ENCODE measurements around the gene HRAS. TPM values are rescaled to one million over a fixed set of nuclear protein-coding genes. Genes with fewer than 3 reads are reported as not detected.

HRAS gene
- total RNA-seq, 1 donor from 2014 or later: 43.9 TPM

DNA sequence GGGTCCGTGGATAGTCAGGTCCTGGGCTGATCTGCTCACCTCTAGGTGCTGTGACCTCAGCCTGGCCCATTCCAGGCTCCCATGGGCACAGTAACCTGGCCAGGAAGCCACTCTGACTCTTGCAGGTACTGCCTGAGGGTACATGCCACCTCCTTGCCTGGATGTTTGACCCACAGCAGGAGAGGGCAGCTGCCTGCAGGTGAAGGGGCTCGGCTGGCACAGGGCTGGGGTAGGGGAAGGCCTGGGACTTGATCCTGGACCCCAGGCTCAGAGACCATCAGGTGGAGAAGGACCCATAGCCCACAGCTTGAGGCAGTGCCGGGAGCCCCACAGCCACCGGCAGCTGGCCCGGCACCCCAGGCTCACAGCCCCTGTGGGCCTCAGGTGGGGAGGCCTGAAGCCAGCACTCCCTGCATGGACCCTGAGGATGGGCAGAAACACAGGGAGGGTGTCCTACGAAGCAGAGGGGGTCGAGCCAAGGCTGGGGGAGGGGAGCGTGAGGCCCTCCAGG, 4.7 kb upstream of the HRAS start:
- peaks cover 23% of the 10 kb centered on the region for H3K4me1 Mint-ChIP-seq
- POLR2A ChIA-PET: no interaction called here
- peaks cover 5% of the 10 kb centered on the region for H3K36me3 Mint-ChIP-seq (ENCODE audit: low read depth)
- CTCF ChIA-PET: no interaction called here
- H3K27me3 Mint-ChIP-seq: no peaks in the 10 kb centered on the region
- ATAC-seq (ENCODE audit: low read depth): no peak
- no peak overlapping the region for H3K27ac Mint-ChIP-seq
- no peak overlapping the region for H3K4me3 Mint-ChIP-seq
- TF ChIP-seq, protein P1, sequence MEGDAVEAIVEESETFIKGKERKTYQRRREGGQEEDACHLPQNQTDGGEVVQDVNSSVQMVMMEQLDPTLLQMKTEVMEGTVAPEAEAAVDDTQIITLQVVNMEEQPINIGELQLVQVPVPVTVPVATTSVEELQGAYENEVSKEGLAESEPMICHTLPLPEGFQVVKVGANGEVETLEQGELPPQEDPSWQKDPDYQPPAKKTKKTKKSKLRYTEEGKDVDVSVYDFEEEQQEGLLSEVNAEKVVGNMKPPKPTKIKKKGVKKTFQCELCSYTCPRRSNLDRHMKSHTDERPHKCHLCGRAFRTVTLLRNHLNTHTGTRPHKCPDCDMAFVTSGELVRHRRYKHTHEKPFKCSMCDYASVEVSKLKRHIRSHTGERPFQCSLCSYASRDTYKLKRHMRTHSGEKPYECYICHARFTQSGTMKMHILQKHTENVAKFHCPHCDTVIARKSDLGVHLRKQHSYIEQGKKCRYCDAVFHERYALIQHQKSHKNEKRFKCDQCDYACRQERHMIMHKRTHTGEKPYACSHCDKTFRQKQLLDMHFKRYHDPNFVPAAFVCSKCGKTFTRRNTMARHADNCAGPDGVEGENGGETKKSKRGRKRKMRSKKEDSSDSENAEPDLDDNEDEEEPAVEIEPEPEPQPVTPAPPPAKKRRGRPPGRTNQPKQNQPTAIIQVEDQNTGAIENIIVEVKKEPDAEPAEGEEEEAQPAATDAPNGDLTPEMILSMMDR (IDR thresholded peaks at IDR 0.05): no peak
- H3K9me3 Mint-ChIP-seq: no peaks in the 10 kb centered on the region
- intact Hi-C loops (cut with micrococcal nuclease): loop anchor here (5.0 to 10.0 kb wide), 2 partner anchors 182 to 375 kb away; partner anchors contain the start of gene CHID1
- DNase-seq: no peak

DNA sequence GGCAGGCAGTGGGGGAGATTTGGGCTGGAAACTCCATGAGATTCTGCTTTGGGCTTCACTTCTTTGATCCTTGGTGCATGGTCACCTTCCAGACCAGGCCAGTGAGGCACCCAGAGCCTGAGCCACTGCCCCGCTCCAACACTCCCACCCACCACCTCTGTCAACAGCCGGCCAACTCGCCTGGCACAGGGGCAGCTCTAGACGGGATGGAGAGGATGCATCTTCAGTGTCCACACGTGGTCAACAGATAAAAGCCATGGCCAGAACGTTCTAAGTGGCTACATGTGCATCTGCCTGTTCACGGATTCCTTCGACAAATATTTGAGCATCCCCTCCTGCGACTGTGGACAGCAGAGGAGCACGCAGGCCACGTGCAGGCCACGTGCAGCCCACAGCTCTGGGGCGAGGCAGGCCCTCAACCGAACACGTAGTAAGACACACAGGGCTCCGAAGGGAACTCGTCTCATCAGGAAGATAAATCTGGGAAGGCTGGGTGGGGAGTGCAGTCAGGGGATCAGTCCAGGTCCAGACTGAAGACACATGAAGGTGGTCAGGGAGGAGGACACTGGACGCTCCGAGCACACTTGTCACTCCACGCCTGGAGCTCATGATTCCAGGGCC, 3.2 kb upstream of the HRAS start:
- peak overlapping the region; percentile 96 for H3K27ac Mint-ChIP-seq
- peaks cover 27% of the 10 kb centered on the region for H3K4me1 Mint-ChIP-seq
- H3K9me3 Mint-ChIP-seq: no peaks in the 10 kb centered on the region
- intact Hi-C loops (cut with micrococcal nuclease): loop anchor here (5.0 to 10.0 kb wide), 2 partner anchors 184 to 376 kb away; partner anchors contain the start of gene CHID1
- CTCF ChIA-PET: interaction anchor here (1.0 kb wide), 1 partner anchor 16 kb away, joined by 3 read pairs; no protein-coding TSS in a partner anchor
- peaks cover 8% of the 10 kb centered on the region for H3K36me3 Mint-ChIP-seq (ENCODE audit: low read depth)
- no peak for ATAC-seq (ENCODE audit: low read depth)
- POLR2A ChIA-PET: interaction anchor here (0.5 to 1.0 kb wide), 4 partner anchors 11 to 75 kb away, joined by 3 to 8 read pairs (median 3); partner anchors contain the start of gene PHRF1
- no peak for DNase-seq
- TF ChIP-seq, protein P1 (IDR thresholded peaks at IDR 0.05): no peak
- H3K27me3 Mint-ChIP-seq: no peaks in the 10 kb centered on the region
- peak overlapping the region; percentile 90 for H3K4me3 Mint-ChIP-seq

DNA sequence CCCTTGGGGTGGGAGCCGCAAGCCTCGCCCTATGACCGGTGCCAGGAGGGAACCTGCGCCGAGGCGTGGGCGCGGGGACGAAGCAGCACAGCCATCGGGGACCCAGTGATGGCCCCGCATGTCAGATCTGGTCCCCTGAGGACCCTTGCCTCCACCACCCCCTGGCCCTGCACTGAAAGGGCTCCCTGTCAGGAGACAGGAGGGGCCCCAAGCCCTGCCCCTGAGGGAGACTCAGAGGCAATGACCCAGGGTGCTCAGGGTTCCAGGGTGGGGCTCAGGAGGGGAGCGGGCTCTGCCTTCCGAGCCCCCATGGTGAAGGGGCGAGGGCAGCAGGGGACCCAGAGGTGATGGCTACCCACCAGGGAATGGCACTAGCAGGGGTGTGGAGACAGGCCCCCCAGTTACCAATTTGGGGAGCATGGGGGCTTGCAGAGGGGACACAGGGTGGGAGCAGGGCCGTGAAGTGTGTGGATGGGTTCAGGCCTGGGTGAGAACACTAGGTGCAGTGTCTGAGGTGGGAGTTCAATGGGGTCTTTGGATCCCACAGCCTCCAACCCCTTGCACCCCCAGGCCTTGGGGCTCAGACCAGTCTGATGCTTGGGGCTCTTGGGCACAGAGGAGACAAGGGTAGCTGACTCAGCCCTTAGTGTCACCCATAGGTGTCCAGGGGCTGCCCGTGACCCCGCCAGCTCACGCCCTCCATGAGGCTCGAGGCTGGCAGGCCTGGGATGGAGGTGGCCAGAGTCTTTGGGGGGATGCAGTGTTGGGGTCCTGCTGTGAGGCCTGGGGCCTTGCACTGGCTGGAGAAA, 2.5 kb upstream of the HRAS start:
- TF ChIP-seq, protein P1 (IDR thresholded peaks at IDR 0.05): no peak

DNA sequence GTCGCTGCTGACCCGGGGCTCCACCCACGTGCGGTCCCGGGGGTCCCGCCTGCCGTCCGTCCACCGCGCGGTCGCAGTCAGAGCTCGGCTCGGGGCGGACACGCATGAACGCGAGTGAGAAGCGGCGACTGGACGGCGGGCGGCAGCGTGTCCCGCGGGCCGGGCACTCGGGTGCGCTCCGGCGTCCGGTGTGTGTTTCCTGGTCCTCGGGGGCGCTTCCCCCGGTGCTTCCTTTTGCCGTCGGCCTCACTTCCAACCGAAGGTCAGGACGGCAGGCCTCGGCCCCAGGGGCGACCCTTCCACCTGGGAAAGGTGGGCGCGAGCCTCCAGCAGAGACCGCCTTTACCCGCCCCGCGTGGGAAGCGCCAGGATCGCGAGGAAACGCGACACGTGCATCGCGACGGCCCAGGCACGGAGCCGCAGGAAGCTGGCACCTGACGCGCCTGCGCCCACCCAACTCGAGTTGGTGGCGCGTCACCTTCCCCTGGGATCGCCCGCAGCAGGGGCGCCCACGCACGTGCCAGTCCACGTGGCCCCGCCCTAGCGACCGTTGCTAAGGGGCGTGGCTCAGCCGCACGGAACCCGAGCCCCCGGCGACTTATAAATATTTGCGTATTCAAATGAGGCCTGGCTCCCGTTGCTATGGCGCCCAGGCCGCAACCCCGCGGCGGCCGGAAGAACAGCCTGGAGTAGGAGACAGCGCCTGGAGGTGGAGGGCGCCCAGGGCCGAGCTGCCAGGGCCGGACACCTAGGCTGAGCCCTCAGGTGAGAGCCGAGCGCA, 1.7 kb upstream of the HRAS start, which contains the start of gene LRRC56:
Gene LRRC56, plus strand, starts transcription at position 687 of the 781 bp plus-strand sequence. CDS start 3,158 bp downstream, outside the sequence.
- intact Hi-C loops (cut with micrococcal nuclease): loop anchor here (1.0 to 10.0 kb wide), 14 partner anchors 18 to 378 kb away; partner anchors contain the start of genes BET1L, CHID1, DEAF1 and LMNTD2
- ChIA-PET CTCF (interaction anchor here (1.6 kb wide), 1 partner anchor 18 kb away, joined by 7 read pairs; no protein-coding TSS in a partner anchor), POLR2A (interaction anchor here (0.6 to 3.6 kb wide), 27 partner anchors 8 to 329 kb away, joined by 3 to 45 read pairs (median 5); partner anchors contain the start of genes ANO9, BET1L, DEAF1 and IRF7)
- Mint-ChIP-seq H3K27ac (peak within 1 kb of the TSS; percentile 96), H3K4me1 (peaks cover 26% of the 10 kb centered on the region), H3K4me3 (peak within 1 kb of the TSS; percentile 90), H3K36me3 (ENCODE audit: low read depth) (peaks cover 14% of the 10 kb centered on the region), H3K9me3 (no peaks in the 10 kb centered on the region), H3K27me3 (no peaks in the 10 kb centered on the region)
- DNase-seq (peak; percentile 100), ATAC-seq (ENCODE audit: low read depth) (peak; percentile 56)
- TF ChIP-seq, protein P1 (IDR thresholded peaks at IDR 0.05): no peak

More for the DNA sequence above, 2.5 kb upstream of the HRAS start:
- Mint-ChIP-seq H3K4me1 (peaks cover 27% of the 10 kb centered on the region), H3K27ac (peak overlapping the region; percentile 96), H3K36me3 (ENCODE audit: low read depth) (peaks cover 10% of the 10 kb centered on the region), H3K4me3 (peak overlapping the region; percentile 90), H3K9me3 (no peaks in the 10 kb centered on the region), H3K27me3 (no peaks in the 10 kb centered on the region)
- ChIA-PET CTCF (no interaction called here), POLR2A (interaction anchor here (0.6 to 3.6 kb wide), 22 partner anchors 18 to 330 kb away, joined by 3 to 45 read pairs (median 5); partner anchors contain the start of genes ANO9, BET1L, IRF7 and LMNTD2)
- ATAC-seq (ENCODE audit: low read depth) (peak; percentile 1), DNase-seq (no peak)
- intact Hi-C loops (cut with micrococcal nuclease): loop anchor here (1.0 to 10.0 kb wide), 14 partner anchors 17 to 377 kb away; partner anchors contain the start of genes BET1L, CHID1, DEAF1 and LMNTD2
